HG03457 (cell line): Measurements from ENCODE around the gene OR8D1.
A peak's percentile ranks its signal among the peaks of the same experiment; 100 is the strongest.

Experiments
- ATAC-seq: cut with Tn5 transposase; IDR thresholded peaks from one replicate; pipeline ENCODE4 v1.9.1; 2021; ENCODE audit warnings: moderate number of reproducible peaks; ENCODE audit not compliant: unreplicated experiment

The OR8D1 gene

GRCh38 chr11:124313849-124314248 lies at the start of gene OR8D1:
TSS of gene OR8D1 (minus strand) at chr11:124313949. CDS start at chr11:124310766, 3,183 bp downstream.
- ATAC-seq = no peak

DNA sequence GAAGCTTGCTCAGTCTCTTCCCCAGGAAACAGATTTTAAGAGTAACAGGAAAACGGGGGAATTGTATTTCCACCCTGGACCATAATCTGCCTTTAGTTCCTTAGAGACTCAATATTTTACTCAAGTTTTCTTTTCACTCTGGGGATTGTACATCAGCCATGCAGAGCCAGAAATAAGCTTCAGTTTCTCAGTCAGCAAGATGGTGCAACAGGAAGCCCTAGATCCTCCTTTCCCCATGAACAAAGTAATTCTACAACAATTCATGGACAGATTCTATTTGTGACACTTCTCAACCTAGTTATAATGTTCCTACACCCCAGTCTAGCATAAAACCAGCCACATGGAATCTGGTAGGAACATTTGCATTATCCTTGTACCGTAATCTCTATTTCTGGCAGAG lies 45.8 kb upstream of the OR8D1 start:
- ATAC-seq = no peak

- ATAC-seq = no peak
These were observed 32.7 kb upstream of the OR8D1 start for GRCh38 chr11:124346311-124346955.

DNA sequence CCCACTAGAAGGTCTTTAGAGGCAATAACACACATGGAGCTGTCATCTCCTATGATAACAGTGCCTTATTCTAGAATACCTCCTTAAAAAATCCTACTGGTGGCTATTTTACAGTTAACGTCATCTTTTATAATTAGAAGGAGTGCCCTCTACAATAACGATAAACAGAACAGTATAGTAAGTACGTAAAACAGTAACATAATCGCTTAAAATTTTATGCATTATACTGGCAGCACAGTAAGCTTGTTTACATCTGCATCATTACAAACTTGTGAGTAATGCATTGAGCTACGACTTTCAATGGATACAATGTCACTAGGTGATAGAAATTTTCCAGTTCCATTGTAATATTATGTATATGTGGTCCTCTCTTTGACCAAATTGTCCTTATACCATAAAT lies 30.6 kb upstream of the OR8D1 start:
- ATAC-seq = no peak

DNA sequence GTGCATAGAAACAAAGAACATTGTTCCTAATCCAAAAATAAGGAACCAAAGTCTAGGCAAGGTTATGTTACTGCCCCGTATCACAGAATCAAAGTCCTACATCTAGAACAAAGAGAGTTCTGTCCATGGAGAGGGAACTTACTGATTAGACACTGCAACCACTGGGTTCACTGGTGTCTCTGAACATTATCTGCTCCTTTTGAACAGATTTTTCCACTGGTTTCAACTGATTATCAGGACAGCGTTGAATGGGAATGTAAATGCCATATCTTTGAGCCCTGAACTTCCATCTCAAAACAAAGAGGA lies 26.3 kb upstream of the OR8D1 start:
- ATAC-seq = no peak

- ATAC-seq = no peak
These were observed 25.8 kb upstream of the OR8D1 start for GRCh38 chr11:124339396-124340141.

DNA sequence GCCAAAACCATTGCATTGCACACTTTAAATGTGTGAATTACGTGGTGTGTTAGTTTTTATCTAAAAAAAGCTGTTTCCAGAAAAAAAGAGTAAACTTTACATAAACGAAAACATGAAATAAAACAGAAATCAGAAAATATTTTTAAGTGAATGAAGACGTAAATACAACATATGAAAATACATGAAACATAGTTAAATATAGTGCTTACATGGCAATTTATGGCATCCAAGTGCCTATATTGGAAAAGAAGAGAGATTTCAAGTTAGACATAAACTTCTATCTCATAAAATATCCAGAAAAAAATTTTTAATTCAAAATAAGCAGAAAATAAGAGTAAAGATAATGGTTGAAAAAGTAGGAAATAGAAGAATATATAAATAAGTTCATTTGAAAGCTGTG lies 18.1 kb upstream of the OR8D1 start:
- no peak for ATAC-seq

DNA sequence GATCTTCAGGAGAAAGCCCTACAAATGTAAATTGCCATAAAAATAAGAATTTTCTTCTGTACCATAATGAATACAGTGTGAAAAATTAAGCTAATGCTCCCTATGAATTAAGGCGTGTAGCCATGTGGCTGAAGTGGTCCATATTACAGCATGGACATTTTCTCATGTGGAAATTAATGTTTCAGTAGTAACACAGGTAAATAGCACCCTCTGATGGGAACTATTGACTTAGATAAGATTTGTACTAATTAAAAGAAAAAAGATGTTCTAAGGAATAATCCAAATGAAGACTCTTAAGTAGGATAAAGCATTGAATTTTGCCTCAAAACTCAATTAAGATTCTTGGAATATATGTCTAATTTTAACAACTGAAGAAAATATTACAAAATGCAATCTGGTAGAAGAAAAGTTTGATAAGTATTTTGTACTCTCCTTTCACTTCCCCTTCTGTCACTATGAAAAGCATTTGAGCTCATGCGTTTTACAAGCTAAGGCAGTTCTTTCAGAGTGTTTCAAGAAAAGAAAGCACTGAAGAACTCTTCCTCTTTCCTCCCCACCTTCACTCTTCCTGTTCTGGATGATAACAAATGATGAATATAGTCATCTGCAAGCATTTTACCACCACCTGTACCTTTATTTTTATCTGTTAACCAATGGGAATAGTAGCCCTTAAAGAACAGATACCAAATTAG lies 16.2 kb upstream of the OR8D1 start:
- peak; percentile 71 for ATAC-seq

GRCh38 chr11:124327775-124328174 lies 14.0 kb upstream of the OR8D1 start:
- no peak for ATAC-seq

- ATAC-seq = no peak
These were observed 8.6 kb upstream of the OR8D1 start for GRCh38 chr11:124322356-124322755.

- no peak for ATAC-seq
These were observed 6.3 kb upstream of the OR8D1 start, which contains the start of gene OR8D2 for GRCh38 chr11:124320097-124320496. TSS of gene OR8D2 (minus strand) at chr11:124320197. CDS start at chr11:124320197, 0 bp downstream.

GRCh38 chr11:124315052-124315451 lies 1.3 kb upstream of the OR8D1 start:
- ATAC-seq = no peak

- ATAC-seq = no peak
These were observed 618 bp downstream of the OR8D1 start for GRCh38 chr11:124313131-124313530.

- no peak for ATAC-seq
These were observed 2.1 kb downstream of the OR8D1 start for GRCh38 chr11:124311670-124312069.

DNA sequence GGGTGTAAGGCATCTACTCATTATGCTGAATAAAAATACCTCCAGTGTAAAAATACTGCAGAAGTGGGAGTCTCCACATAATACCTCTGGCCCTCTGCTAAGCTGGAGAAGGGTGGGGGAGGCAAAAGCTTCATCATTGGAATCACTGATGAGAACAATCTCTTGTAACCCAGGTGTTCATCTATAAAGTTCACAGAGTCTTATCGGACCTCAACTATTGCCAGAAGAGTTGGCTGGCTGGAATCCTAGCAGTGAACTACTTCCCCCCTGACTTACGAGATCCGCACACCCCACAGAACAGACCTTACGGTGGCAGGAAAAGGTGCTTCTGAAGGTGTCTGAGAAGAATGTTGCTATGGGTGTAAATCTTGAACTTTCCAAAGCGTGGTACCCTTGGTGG lies 2.5 kb downstream of the OR8D1 start:
- no peak for ATAC-seq

- no peak for ATAC-seq
These were observed 3.0 kb downstream of the OR8D1 start for GRCh38 chr11:124310721-124311120.

DNA sequence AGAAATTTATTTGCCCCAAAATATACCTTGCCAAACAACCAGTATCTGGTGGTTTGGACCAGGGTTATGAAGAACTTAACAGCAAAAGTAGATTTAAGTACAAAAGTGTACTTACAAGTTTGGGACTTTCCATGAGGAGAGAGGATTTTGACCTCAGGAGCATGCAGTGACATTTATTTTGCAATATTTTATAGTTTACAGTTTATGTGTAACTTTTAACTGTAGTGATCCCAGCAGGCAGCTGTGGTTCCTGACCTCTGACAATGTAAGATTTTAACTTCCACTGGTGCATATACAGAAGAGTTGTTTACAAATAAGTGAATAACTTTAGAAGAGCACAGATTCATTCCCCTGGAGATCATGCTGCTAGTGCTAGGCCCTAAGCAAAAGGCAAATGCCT lies 6.7 kb downstream of the OR8D1 start:
- no peak for ATAC-seq

DNA sequence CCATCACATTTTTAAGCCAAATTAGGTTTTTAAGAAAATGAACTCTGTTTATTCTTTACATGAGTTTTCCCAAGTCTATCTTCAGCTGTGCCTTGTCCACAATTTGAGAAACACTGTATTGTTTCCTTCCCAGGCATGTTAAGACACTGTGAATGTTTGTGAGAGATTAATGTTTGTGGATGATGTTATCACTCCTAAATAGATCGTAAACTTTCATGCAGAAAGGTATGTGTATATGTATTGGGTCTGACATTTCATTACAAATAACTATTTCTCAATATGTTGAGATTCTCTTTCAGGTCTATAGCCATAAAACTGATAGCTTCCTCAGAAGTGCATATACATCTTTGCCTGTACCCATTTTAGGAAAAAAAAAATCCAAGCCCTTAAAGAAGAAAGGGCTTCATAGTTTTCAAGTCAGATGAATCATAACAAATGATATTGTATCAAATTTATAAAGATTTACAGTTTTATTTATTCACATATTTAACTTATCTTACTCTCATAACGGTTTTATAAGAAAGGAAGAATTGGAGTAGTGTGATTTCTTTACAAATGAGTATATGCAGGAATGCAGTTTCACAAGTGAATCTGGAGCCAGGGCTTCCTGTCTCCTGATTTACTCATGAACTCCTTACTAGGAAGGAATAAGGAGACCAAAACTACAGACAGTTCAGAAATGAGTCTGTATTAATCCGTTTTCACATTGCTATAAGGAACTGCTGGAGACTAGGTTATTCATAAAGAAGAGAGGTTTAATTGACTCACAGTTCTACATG lies 11.2 kb downstream of the OR8D1 start:
- no peak for ATAC-seq

GRCh38 chr11:124301548-124301947 lies 12.2 kb downstream of the OR8D1 start:
- no peak for ATAC-seq

DNA sequence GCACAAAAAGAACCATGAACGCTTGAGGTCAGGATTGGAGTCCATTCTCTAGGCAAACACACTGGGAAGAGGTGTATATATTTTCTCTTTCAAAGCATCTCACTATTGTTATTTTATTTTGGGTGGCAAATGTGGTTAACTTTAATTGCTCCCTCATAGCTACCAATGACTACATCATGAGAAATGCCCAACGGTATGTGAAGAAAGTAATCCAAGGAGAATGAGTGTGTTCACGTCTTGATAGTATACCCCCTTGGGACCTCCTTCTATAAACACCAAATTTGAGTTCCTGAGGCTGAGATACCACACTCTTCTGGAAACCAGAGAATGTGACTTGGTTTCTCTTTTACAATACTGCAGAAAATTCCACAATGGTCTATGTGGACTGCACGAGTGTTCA lies 15.8 kb downstream of the OR8D1 start:
- no peak for ATAC-seq

- ATAC-seq = no peak
These were observed 17.7 kb downstream of the OR8D1 start for GRCh38 chr11:124296016-124296415.
